ENCODE results near the gene HFE. TPM values are rescaled to one million over a fixed set of nuclear protein-coding genes. Genes with fewer than 3 reads are reported as not detected.

HFE gene
- total and polyA plus RNA-seq, 4 donors, result 6.3 to 12.7 (median 8.2) TPM

DNA sequence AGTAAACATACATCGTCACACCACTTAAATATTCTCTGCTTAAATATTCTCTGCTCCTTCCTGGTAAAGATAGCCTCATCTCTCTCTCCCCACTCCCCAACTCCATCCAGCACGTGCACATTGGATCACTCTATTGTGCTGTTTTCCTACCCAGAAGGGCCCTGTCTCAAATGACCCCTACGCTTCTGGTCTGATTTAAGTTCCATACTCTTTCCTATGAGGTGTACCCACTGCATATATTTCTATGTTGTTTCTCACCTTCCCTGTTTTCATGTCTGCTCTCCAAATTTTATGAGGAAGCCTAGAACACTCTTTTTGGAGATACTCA, 53.7 kb downstream of the HFE start:
- Histone ChIP-seq H3K9me3 (ENCODE audit: control insufficient read depth in 4 of 4, low read length in 3 of 4) (no peaks in the 10 kb centered on the region), H3K27me3 (ENCODE audit: control insufficient read depth in 4 of 4, insufficient read depth in 4 of 4, low read length in 3 of 4) (no peaks in the 10 kb centered on the region)
- DNase-seq (ENCODE audit: low spot score), result no peak

GRCh38 chr6:26141378-26141904, 54.2 kb downstream of the HFE start:
- H3K9ac ChIP-seq (ENCODE audit: low read depth in 1 of 2, low read length in 2 of 2), result no peak overlapping the region
- H3K27me3 ChIP-seq (ENCODE audit: control insufficient read depth in 4 of 4, insufficient read depth in 4 of 4, low read length in 3 of 4), result no peaks in the 10 kb centered on the region
- H3K36me3 ChIP-seq (ENCODE audit: control insufficient read depth in 4 of 4, insufficient read depth in 3 of 4, low read depth in 1 of 4, low read length in 3 of 4), result peaks cover 3 to 20% (median 8%) of the 10 kb centered on the region in 4 donors
- peaks cover 0 to 11% (median 1%) of the 10 kb centered on the region in 4 donors for H3K4me1 ChIP-seq (ENCODE audit: control insufficient read depth in 4 of 4, insufficient read depth in 4 of 4, low read length in 3 of 4)
- no peak overlapping the region for H3K27ac ChIP-seq (ENCODE audit: low read depth in 1 of 2, low read length in 2 of 2)
- no peak for TF ChIP-seq FOXA1 (IDR thresholded peaks at IDR 0.05)
- 71% methylated on average over 4 of the region's 4 CpGs for WGBS
- no peaks in the 10 kb centered on the region for H3K9me3 ChIP-seq (ENCODE audit: control insufficient read depth in 4 of 4, low read length in 3 of 4)
- DNase-seq (ENCODE audit: low spot score), result no peak
- H3K4me3 ChIP-seq (ENCODE audit: low read depth in 1 of 3, low read length in 3 of 3), result no peak overlapping the region

More for the DNA sequence above, 53.7 kb downstream of the HFE start:
- H3K36me3 ChIP-seq (ENCODE audit: control insufficient read depth in 4 of 4, insufficient read depth in 3 of 4, low read depth in 1 of 4, low read length in 3 of 4), result peaks cover 3 to 20% (median 9%) of the 10 kb centered on the region in 4 donors
- TF ChIP-seq HNF4G (IDR thresholded peaks at IDR 0.05) (no peak), JUND (IDR thresholded peaks at IDR 0.05) (no peak), EGR1 (IDR thresholded peaks at IDR 0.05; ENCODE audit: low read depth in 2 of 2) (no peak), MAX (IDR thresholded peaks at IDR 0.05) (no peak), RAD21 (IDR thresholded peaks at IDR 0.05) (no peak), ZBTB33 (IDR thresholded peaks at IDR 0.05) (no peak)
- no peak overlapping the region for H3K9ac ChIP-seq (ENCODE audit: low read depth in 1 of 2, low read length in 2 of 2)
- no peak overlapping the region for H3K4me3 ChIP-seq (ENCODE audit: low read depth in 1 of 3, low read length in 3 of 3)
- peaks cover 0 to 11% (median 1%) of the 10 kb centered on the region in 4 donors for H3K4me1 ChIP-seq (ENCODE audit: control insufficient read depth in 4 of 4, insufficient read depth in 4 of 4, low read length in 3 of 4)
- 95% methylated on average over 3 of the region's 3 CpGs for WGBS
- no peak overlapping the region for H3K27ac ChIP-seq (ENCODE audit: low read depth in 1 of 2, low read length in 2 of 2)

GRCh38 chr6:26142026-26142425, 54.8 kb downstream of the HFE start:
- H3K9me3 ChIP-seq (ENCODE audit: control insufficient read depth in 4 of 4, low read length in 3 of 4), result no peaks in the 10 kb centered on the region
- WGBS, result 66% methylated on average over 2 of the region's 2 CpGs
- no peak overlapping the region for H3K27ac ChIP-seq (ENCODE audit: low read depth in 1 of 2, low read length in 2 of 2)
- no peak overlapping the region for H3K9ac ChIP-seq (ENCODE audit: low read depth in 1 of 2, low read length in 2 of 2)
- H3K36me3 ChIP-seq (ENCODE audit: control insufficient read depth in 4 of 4, insufficient read depth in 3 of 4, low read depth in 1 of 4, low read length in 3 of 4), result peaks cover 1 to 20% (median 7%) of the 10 kb centered on the region in 4 donors
- H3K4me3 ChIP-seq (ENCODE audit: low read depth in 1 of 3, low read length in 3 of 3), result no peak overlapping the region
- no peak for DNase-seq (ENCODE audit: low spot score)
- no peaks in the 10 kb centered on the region for H3K27me3 ChIP-seq (ENCODE audit: control insufficient read depth in 4 of 4, insufficient read depth in 4 of 4, low read length in 3 of 4)
- peaks cover 0 to 11% (median 1%) of the 10 kb centered on the region in 4 donors for H3K4me1 ChIP-seq (ENCODE audit: control insufficient read depth in 4 of 4, insufficient read depth in 4 of 4, low read length in 3 of 4)
- TF ChIP-seq SP1 (IDR thresholded peaks at IDR 0.05), result no peak
- TF ChIP-seq GABPA (IDR thresholded peaks at IDR 0.05 in 1 of 2, conservative IDR thresholded peaks at IDR 0.05 in 1 of 2), result no peak
- TF ChIP-seq FOXA1 (IDR thresholded peaks at IDR 0.05), result no peak
- TF ChIP-seq CTCF (IDR thresholded peaks at IDR 0.05; ENCODE audit: low read depth, low read length, missing input control), result no peak
- TF ChIP-seq RAD21 (IDR thresholded peaks at IDR 0.05), result no peak
- TF ChIP-seq, protein P1, sequence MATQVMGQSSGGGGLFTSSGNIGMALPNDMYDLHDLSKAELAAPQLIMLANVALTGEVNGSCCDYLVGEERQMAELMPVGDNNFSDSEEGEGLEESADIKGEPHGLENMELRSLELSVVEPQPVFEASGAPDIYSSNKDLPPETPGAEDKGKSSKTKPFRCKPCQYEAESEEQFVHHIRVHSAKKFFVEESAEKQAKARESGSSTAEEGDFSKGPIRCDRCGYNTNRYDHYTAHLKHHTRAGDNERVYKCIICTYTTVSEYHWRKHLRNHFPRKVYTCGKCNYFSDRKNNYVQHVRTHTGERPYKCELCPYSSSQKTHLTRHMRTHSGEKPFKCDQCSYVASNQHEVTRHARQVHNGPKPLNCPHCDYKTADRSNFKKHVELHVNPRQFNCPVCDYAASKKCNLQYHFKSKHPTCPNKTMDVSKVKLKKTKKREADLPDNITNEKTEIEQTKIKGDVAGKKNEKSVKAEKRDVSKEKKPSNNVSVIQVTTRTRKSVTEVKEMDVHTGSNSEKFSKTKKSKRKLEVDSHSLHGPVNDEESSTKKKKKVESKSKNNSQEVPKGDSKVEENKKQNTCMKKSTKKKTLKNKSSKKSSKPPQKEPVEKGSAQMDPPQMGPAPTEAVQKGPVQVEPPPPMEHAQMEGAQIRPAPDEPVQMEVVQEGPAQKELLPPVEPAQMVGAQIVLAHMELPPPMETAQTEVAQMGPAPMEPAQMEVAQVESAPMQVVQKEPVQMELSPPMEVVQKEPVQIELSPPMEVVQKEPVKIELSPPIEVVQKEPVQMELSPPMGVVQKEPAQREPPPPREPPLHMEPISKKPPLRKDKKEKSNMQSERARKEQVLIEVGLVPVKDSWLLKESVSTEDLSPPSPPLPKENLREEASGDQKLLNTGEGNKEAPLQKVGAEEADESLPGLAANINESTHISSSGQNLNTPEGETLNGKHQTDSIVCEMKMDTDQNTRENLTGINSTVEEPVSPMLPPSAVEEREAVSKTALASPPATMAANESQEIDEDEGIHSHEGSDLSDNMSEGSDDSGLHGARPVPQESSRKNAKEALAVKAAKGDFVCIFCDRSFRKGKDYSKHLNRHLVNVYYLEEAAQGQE (IDR thresholded peaks at IDR 0.05), result no peak
- no peak for TF ChIP-seq ZBTB33 (IDR thresholded peaks at IDR 0.05)
- no peak for TF ChIP-seq RXRA (IDR thresholded peaks at IDR 0.05)
- TF ChIP-seq YY1 (IDR thresholded peaks at IDR 0.05), result no peak
- no peak for TF ChIP-seq JUND (IDR thresholded peaks at IDR 0.05)
- no peak for TF ChIP-seq NR2F2 (IDR thresholded peaks at IDR 0.05)
- TF ChIP-seq FOXA2 (IDR thresholded peaks at IDR 0.05), result no peak
- no peak for TF ChIP-seq MAX (IDR thresholded peaks at IDR 0.05)
- TF ChIP-seq ATF3 (IDR thresholded peaks at IDR 0.05), result no peak
